ENCODE measurements around the gene RABGAP1L. TPM values are rescaled to one million over a fixed set of nuclear protein-coding genes. Genes with fewer than 3 reads are reported as not detected.

RABGAP1L gene
- polyA plus RNA-seq, 1 donor (not counting 4 experiments of a cell fraction or from before 2014, with no cell fraction given), result 24.2 TPM

GRCh38 chr1:174850726-174851125, 691.4 kb downstream of the RABGAP1L start:
- Histone ChIP-seq H3K9ac (ENCODE audit: control insufficient read depth, extremely low read depth, insufficient read depth, low read length) (no peak overlapping the region), H3K79me2 (ENCODE audit: control insufficient read depth, insufficient read depth, low read length) (no peaks in the 10 kb centered on the region), H3K4me3 (ENCODE audit: control insufficient read depth in 2 of 3, extremely low read depth in 1 of 3, insufficient read depth in 2 of 3, low read depth in 1 of 3, low read length in 3 of 3) (no peak overlapping the region), H3K4me1 (ENCODE audit: control insufficient read depth, extremely low read depth, insufficient read depth, low read length) (no peaks in the 10 kb centered on the region), H3K27me3 (ENCODE audit: control insufficient read depth, extremely low read depth, insufficient read depth, low read length) (no peaks in the 10 kb centered on the region), H3K36me3 (ENCODE audit: control insufficient read depth in 2 of 2, extremely low read depth in 1 of 2, insufficient read depth in 2 of 2, low read length in 2 of 2) (no peaks in the 10 kb centered on the region), H3K27ac (ENCODE audit: control insufficient read depth, insufficient read depth, low read length) (no peak overlapping the region), H3K9me3 (ENCODE audit: control insufficient read depth, low read depth, low read length) (no peaks in the 10 kb centered on the region), H3K4me2 (ENCODE audit: control insufficient read depth, extremely low read depth, insufficient read depth, low read depth, low read length) (no peak overlapping the region), H2AFZ (ENCODE audit: control insufficient read depth, low read length) (no peak overlapping the region), H3K9me1 (ENCODE audit: control insufficient read depth, extremely low read depth, insufficient read depth, low read length) (no peaks in the 10 kb centered on the region), H4K20me1 (ENCODE audit: control insufficient read depth, extremely low read depth, insufficient read depth, low read length) (no peaks in the 10 kb centered on the region)
- TF ChIP-seq EZH2 (IDR thresholded peaks at IDR 0.05; ENCODE audit: low read length), result no peak
- no peak for TF ChIP-seq CTCF (optimal IDR thresholded peaks at IDR 0.05 in 1 of 3, IDR thresholded peaks at IDR 0.05 in 1 of 3, conservative IDR thresholded peaks at IDR 0.05 in 1 of 3; ENCODE audit: extremely low read depth in 1 of 3, insufficient read depth in 2 of 3, low read length in 3 of 3)
- no peak for DNase-seq (ENCODE audit: low read depth, low spot score)
- FAIRE-seq, result no peak
- dilution Hi-C loops (cut with MboI; ENCODE audit: extremely low pct_ligation_motif_present, low sequenced_read_pairs), result no loop called here

GRCh38 chr1:174858301-174858700, 699.0 kb downstream of the RABGAP1L start:
- no peak overlapping the region for H3K4me3 ChIP-seq (ENCODE audit: control insufficient read depth in 2 of 3, extremely low read depth in 1 of 3, insufficient read depth in 2 of 3, low read depth in 1 of 3, low read length in 3 of 3)
- no peaks in the 10 kb centered on the region for H3K9me1 ChIP-seq (ENCODE audit: control insufficient read depth, extremely low read depth, insufficient read depth, low read length)
- no peaks in the 10 kb centered on the region for H3K4me1 ChIP-seq (ENCODE audit: control insufficient read depth, extremely low read depth, insufficient read depth, low read length)
- H3K27me3 ChIP-seq (ENCODE audit: control insufficient read depth, extremely low read depth, insufficient read depth, low read length), result no peaks in the 10 kb centered on the region
- TF ChIP-seq CTCF (optimal IDR thresholded peaks at IDR 0.05 in 1 of 3, IDR thresholded peaks at IDR 0.05 in 1 of 3, conservative IDR thresholded peaks at IDR 0.05 in 1 of 3; ENCODE audit: extremely low read depth in 1 of 3, insufficient read depth in 2 of 3, low read length in 3 of 3), result no peak
- TF ChIP-seq EZH2 (IDR thresholded peaks at IDR 0.05; ENCODE audit: low read length), result no peak
- H3K4me2 ChIP-seq (ENCODE audit: control insufficient read depth, extremely low read depth, insufficient read depth, low read depth, low read length), result no peak overlapping the region
- no peak overlapping the region for H3K27ac ChIP-seq (ENCODE audit: control insufficient read depth, insufficient read depth, low read length)
- H4K20me1 ChIP-seq (ENCODE audit: control insufficient read depth, extremely low read depth, insufficient read depth, low read length), result no peaks in the 10 kb centered on the region
- no peaks in the 10 kb centered on the region for H3K9me3 ChIP-seq (ENCODE audit: control insufficient read depth, low read depth, low read length)
- no peaks in the 10 kb centered on the region for H3K36me3 ChIP-seq (ENCODE audit: control insufficient read depth in 2 of 2, extremely low read depth in 1 of 2, insufficient read depth in 2 of 2, low read length in 2 of 2)
- H3K9ac ChIP-seq (ENCODE audit: control insufficient read depth, extremely low read depth, insufficient read depth, low read length), result no peak overlapping the region
- no peaks in the 10 kb centered on the region for H3K79me2 ChIP-seq (ENCODE audit: control insufficient read depth, insufficient read depth, low read length)
- no peak overlapping the region for H2AFZ ChIP-seq (ENCODE audit: control insufficient read depth, low read length)
- DNase-seq (ENCODE audit: low read depth, low spot score) (no peak), FAIRE-seq (no peak)
- dilution Hi-C loops (cut with MboI; ENCODE audit: extremely low pct_ligation_motif_present, low sequenced_read_pairs), result no loop called here

All from keratinocyte (primary cell).